Inflammatory macrophage treated with lipopolysaccharide for 1 hour (primary cell): ENCODE data around the gene ZBTB12.
"Not testable (repeated sequence)": the region's sequence is repeated elsewhere in the genome, so short reads cannot be mapped to it uniquely, and the experiment has no call there.

Experiments used
- DNase-seq, 2 donors: peaks; one replicate each; pipeline ENCODE4 v3.0.0-alpha.2; 2020 to 2022

Gene ZBTB12

GRCh38 chr6:31871046-31871659 lies 30.7 kb downstream of the ZBTB12 start:
- DNase-seq: no peak

- DNase-seq: no peak
Measured at GRCh38 chr6:31870385-31870921, 31.4 kb downstream of the ZBTB12 start.

- no peak for DNase-seq
Measured at GRCh38 chr6:31869343-31869742, 32.5 kb downstream of the ZBTB12 start.

GRCh38 chr6:31868658-31868971 lies 33.3 kb downstream of the ZBTB12 start:
- not testable (repeated sequence) for DNase-seq

GRCh38 chr6:31865205-31866118 lies 36.4 kb downstream of the ZBTB12 start:
- DNase-seq: no peak

- no peak for DNase-seq
Measured at GRCh38 chr6:31864818-31865204, 37.1 kb downstream of the ZBTB12 start.

- not testable (repeated sequence) for DNase-seq
Measured at GRCh38 chr6:31864123-31864562, 37.7 kb downstream of the ZBTB12 start.

GRCh38 chr6:31862344-31863235 lies 39.3 kb downstream of the ZBTB12 start, which contains the start of gene NEU1:
Gene NEU1 (minus strand): TSS chr6:31862821. CDS start chr6:31862776, 45 bp downstream.
- DNase-seq: peak; percentile 99 to 100

GRCh38 chr6:31861919-31862343 lies 40.0 kb downstream of the ZBTB12 start:
- DNase-seq: no peak

- no peak for DNase-seq
Measured at GRCh38 chr6:31861150-31861549, 40.7 kb downstream of the ZBTB12 start.

GRCh38 chr6:31860349-31860748 lies 41.5 kb downstream of the ZBTB12 start:
- no peak for DNase-seq

- no peak for DNase-seq
Measured at GRCh38 chr6:31859923-31860322, 42.0 kb downstream of the ZBTB12 start.

- DNase-seq: no peak
Measured at GRCh38 chr6:31858707-31859106, 43.2 kb downstream of the ZBTB12 start.

GRCh38 chr6:31857774-31858173 lies 44.1 kb downstream of the ZBTB12 start:
- not testable (repeated sequence) for DNase-seq

- not testable (repeated sequence) for DNase-seq
Measured at GRCh38 chr6:31851980-31852718, 49.7 kb downstream of the ZBTB12 start.

- DNase-seq: no peak
Measured at GRCh38 chr6:31851485-31851832, 50.4 kb downstream of the ZBTB12 start.

- DNase-seq: no peak
Measured at GRCh38 chr6:31850765-31851484, 51.0 kb downstream of the ZBTB12 start.
